NCI-H510A treated with DMSO at 0.1 percent for 48 hours (cell line): ENCODE data around the gene FREM2.

Experiments
- DNase-seq: peaks from one replicate; lab custom pipeline; 2025; lab: John Stamatoyannopoulos, UW

The FREM2 gene

DNA sequence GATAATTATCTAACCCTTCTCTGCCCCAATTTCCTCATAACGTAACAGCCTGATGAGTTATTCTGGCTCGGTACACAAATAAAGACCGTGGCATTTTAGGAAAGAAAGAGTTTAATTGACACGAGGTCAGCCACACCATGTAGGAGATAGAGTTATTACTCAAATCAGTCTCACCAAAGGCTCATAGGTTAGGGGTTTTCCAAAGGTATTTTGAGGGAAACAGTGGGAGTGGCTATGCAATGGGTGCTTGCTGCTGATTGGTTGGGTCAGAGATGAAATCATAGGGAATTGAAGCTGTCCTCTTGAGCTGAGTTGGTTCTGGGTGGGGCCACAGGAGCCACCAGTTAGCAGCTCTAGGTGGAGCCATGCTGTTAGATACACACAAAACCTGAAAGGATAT lies 137.5 kb downstream of the FREM2 start:
- DNase-seq: no peak

DNA sequence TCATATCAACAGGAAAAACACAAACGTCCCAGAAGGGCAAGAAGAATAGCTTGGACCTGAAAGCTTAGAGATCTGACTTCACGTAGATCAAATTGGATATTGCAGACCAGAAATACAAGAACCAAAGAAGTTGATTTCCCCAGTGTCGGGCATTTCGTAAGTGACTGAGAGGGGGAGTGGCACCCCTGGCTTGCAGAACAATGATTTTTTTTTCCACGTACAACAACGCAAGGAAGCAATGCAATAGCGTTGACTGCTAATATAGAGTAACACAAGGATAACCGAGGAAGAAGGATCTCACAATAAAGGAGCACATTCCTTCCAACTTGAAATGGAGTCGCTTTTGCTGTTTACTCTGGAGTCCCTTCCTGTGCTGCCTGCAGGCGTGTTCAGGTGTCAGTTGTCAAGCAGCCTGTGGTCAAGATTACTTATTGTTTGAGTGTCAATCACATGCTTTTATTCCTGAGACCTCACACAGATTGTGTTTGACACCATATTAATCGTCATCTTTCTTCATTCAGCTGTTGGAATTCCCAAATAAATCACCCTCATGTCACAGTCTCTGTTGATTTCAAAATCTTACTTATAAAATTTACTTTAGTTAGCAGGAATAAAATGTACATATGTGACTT lies 139.4 kb downstream of the FREM2 start:
- DNase-seq: no peak

DNA sequence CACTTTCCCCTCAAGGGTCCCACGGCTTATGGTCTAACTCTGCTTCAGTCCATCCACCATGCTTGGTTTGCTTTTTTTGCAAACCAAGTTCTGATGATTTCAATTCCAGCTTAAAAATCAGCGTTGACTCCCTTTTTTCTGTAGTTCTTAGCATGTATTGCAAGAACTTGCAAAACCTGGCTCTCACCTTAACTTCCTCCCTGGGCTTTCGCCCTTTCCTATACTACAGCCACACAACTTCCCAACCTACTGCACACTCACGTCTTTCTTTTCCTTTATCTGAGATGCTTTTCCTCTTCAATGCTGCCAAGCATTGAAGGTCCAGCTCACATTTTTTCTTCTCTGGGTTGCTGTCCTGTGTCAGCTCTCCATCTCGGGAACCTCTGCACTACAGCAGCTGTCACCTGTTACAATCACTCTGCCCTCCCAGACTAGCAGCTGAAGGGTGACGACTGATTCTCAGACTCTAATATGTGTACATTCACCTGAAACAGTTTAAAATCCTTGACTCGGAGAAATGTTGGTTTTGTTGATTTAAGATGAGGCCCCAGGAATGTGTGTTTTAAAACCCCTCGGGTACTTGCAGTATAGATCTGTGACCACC lies 143.7 kb downstream of the FREM2 start:
- no peak for DNase-seq

DNA sequence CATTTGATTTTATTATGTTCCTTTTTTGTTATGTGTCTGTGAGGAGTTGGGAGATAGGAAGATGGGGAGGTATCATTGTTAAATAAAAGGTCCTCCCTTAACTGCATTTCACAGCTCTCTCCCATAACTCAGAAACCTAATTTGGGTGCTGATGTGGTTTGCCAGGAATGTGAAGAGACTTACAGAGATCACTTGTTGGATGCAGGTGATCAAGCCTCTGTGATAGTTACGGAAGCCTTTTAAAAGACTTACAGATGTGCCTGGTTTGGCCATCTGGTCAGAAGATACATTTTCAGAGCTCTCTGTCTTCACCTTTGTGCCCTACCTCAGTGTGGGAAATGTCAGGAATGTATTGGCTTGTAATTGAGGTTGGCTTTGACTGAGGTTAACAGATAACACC lies 157.7 kb downstream of the FREM2 start:
- no peak for DNase-seq

GRCh38 chr13:38848360-38848759 lies 161.5 kb downstream of the FREM2 start:
- no peak for DNase-seq

DNA sequence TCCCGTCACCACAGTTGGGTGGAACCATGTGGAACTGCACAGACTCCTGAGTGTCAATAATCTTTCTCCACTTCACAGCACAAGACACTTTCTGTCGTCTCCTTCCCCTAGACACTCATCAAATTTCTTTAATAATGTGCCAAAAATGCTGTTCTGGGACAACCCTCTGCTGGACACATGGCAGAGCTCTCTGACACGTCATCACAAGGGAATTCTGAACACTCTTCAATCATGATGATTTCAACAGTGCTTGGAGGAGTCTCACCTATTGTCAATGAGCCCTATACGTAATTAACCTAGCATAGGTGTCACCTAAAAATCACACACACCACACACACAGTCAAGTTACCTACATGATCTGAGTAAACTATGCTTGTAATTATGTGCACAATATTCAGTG lies 162.4 kb downstream of the FREM2 start:
- DNase-seq: no peak

GRCh38 chr13:38850868-38851626 lies 164.2 kb downstream of the FREM2 start:
- no peak for DNase-seq

DNA sequence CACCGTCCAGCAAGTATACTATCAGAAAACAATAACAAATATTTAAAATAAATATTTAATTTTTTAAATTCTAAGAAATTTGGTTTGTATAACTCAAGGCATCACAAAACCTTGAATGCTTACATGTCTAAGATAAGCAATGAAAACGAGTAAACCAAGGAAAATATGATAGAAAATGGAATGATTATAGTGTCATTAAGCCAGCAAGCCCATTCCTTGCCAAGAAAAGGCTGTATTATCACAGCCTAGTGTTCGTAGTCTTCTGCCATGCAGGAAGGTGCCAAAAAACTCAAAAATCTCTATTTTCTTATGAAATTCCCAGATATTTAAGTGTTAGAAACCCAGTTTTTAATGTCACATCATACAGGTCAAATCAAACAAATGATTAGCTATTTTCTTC lies 167.3 kb downstream of the FREM2 start:
- no peak for DNase-seq

DNA sequence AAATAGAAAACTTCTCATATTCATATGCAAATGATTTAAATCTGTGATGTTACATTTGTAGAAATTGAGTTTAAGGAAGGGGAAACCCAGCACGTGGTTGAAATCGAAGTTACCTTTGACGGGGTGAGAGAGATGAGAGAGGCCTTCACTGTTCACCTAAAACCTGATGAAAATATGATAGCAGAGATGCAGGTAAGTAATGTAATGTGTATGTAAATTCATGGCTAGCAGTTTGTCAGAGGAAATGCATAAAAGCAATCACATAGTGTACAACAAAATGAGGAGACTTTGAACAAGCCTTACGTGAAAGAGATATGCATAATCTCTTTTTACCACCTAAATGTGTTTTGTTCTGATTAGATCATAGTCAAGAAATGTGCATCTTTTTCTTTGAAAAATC lies 169.2 kb downstream of the FREM2 start:
- no peak for DNase-seq

DNA sequence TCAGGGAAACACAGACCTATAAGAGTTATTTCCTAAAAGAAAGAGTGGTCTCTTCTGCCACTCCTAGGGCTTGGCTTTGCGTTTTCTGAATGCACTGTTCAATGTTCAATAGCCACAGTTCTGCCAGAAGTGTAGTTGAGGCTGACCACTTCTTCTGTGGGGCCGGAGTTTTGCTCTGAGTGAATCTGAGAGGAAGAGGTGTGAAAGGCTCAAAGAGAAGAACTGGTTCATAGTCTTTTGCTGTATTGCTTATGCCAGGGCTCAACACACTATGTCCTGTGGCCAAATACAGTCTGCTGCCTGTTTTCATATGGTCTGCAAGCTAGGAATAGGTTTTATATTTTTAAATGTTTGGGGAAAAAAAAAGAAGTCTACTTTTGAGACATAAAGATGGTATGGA lies 175.6 kb downstream of the FREM2 start:
- no peak for DNase-seq

GRCh38 chr13:38863536-38863935 lies 176.7 kb downstream of the FREM2 start:
- no peak for DNase-seq

DNA sequence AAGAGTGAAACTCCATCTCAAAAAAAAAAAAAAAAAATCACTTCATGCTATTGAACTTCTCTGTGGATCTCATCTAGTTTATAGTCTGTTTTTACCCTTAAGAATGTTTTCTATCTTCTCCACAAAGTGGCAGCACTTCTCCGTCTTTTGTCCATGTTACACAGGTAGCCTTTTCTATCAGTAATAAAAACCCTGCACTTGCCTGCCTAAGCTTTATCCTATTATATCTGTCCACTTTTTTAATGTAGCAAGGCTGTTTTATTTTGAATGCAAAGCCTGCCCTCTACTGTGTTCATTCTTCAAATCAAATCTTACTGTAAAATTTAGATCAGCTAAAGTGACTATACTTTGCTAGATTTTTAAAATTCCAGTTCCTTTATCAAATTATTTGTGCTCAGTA lies 179.8 kb downstream of the FREM2 start:
- no peak for DNase-seq

DNA sequence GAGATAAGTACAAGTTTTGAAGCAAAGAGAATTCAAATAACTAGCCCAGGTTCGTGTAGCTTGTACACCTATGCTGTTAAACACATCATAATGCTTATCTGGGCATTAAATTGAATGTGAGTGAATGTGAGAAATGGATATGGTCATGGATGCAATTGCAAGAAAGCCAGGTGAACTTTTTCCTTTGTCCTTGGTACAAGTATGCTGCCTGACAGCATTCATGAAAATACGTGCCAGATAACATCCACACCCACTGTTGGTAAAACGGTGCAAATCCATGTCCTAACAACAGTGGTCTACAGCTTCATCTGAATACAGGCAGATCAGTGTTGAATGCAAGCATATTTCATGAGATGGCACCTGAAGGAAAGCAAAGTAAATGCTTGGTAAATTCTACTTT lies 181.5 kb downstream of the FREM2 start:
- DNase-seq: no peak

DNA sequence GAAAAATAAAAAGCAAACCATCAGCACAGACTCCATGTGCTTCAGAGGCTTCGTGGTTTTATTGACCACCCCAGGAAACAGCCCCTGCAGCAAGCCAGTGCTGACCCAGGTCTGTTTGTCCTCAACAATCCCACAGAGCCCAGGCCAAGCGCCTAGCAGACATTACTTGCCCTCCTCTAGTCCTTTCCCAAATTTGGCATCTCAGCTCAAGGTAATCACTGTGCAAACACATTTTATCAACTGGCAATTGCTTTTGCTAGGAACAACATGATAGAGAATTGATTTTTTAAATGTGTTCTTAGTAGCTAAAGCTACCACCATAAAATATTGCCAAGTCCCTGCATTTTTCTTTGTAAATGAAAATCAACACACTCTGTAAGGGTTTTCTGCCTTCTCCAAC lies 182.0 kb downstream of the FREM2 start:
- no peak for DNase-seq

DNA sequence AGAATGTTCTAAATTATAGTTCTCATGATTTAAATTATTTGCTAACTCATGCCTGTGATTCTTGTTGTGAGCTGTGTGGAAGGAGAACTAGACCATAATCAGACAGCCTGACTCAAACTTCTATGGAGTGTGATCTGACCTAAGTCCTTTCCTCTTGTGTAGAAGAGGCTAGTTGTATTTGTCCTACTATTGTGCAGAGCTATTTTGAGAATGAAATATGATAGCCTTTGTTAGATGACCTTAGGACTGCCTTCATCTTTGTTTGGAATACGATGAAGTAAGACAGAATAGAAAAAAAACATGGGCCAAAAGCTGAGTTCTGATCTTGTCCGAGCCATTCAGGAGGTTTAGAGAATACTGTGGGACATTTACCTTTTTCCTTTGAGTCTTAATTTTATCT lies 184.4 kb downstream of the FREM2 start:
- no peak for DNase-seq

DNA sequence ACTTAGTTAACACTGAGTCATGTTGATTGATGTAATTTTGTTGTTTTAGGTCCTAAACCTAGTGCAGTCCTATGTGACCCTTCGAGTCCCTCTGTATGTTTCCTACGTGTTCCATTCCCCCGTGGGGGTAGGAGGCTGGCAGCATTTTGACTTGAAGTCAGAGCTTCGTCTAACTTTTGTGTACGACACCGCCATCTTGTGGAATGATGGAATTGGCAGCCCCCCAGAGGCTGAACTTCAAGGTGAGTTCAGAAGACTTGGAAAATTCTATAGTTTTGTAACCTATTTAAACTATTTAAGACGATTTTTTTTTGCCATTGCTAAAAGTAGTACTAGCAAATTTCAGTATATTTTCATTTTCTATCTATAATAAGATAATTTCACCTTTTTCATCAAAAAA lies 185.8 kb downstream of the FREM2 start:
- DNase-seq: no peak

GRCh38 chr13:38875186-38875875 lies 188.5 kb downstream of the FREM2 start:
- no peak for DNase-seq

DNA sequence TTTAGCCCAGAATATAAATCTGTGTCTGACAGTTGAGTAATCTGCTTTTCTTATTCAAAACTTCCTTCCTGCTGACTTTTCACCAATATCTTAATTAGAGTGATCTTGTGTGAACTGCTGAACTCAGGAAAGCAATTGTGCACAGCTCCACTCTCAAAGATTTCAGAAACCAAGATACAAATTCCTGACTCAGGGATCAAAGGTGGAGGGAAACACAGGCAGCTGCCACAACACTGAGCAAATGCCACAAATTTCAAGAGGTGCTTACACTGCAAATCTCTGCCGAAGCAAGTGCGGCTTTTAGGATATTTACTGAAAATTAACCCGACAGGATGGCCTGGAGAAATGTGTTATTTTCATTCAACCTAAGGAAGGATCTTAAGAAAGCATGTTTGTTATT lies 192.4 kb downstream of the FREM2 start:
- DNase-seq: no peak

- no peak for DNase-seq
These were observed 192.9 kb downstream of the FREM2 start for GRCh38 chr13:38879786-38880185.

GRCh38 chr13:38880397-38880796 lies 193.5 kb downstream of the FREM2 start:
- no peak for DNase-seq

DNA sequence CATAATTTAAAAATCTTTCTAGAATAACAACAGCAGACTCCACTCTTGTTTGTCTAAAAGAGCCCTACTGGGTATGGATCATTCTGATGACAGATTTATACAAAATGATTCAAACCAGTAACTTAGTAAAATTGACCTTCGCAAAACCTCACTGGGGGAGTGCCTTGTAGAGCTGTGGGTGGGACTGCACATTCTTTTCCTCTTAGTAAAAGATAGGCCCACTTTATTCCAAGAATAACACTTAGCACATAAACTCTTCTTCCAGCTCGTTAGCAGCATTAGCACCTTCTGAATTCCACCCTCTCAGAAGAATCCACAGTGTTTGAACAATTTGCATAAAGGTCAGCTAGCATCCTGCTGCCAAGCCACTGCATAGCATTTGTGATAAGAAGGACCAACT lies 196.9 kb downstream of the FREM2 start:
- DNase-seq: no peak

- no peak for DNase-seq
These were observed 201.4 kb downstream of the FREM2 start for GRCh38 chr13:38888309-38888708.

- no peak for DNase-seq
These were observed 208.2 kb downstream of the FREM2 start for GRCh38 chr13:38895075-38895474.
